ENCODE measurements around the gene BCS1L.
A peak's percentile ranks its signal among the peaks of the same experiment; 100 is the strongest.
"Not testable (repeated sequence)": the region's sequence is repeated elsewhere in the genome, so short reads cannot be mapped to it uniquely, and the experiment has no call there.

BCS1L gene

DNA sequence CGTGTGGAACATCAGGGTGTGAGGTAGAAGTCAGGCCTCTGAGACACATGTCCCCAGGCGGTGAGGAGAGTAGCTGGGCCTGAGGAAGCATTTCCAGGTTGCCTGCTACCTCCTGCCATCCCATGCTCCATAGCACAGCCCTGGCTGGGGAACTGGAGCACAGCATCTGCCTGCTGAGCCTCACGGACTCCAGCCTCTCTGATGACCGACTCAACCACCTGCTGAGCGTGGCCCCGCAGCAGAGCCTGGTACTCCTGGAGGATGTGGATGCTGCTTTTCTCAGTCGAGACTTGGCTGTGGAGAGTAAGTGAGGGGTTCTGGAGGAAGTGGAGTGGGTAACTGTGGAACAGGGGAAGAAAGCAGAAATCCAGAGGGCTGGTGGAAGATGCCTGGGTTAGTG lies 2.9 kb downstream of the BCS1L start:
- Histone ChIP-seq H3K27me3 (replicated peaks; ENCODE audit: control insufficient read depth, insufficient read depth, low read length) (no peaks in the 10 kb centered on the region), H3K4me3 (ENCODE audit: low read length) (no peak overlapping the region), H3K9ac (ENCODE audit: low read length) (no peak overlapping the region), H3K9me3 (ENCODE audit: control insufficient read depth, low read length) (no peaks in the 10 kb centered on the region), H3K36me3 (ENCODE audit: control insufficient read depth, insufficient read depth, low read length, severe bottlenecking) (peaks cover 55% of the 10 kb centered on the region), H3K4me1 (ENCODE audit: control insufficient read depth, insufficient read depth, low read length) (peaks cover 11% of the 10 kb centered on the region)
- DNase-seq (ENCODE audit: low read depth): no peak

DNA sequence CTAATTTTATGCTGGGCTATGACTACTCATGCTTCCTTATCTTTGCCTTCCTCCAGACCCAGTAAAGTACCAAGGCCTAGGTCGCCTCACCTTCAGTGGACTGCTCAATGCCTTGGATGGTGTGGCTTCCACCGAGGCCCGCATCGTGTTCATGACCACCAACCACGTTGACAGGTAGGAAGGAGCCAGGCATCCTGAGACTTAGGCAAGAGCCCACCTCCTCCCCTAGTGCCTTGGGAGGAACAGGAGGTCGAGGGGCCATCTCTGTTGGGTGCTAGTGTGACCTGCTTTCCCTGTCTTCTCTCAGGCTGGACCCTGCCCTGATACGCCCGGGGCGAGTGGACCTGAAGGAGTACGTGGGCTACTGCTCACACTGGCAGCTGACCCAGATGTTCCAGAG lies 3.3 kb downstream of the BCS1L start:
- no peak overlapping the region for H3K9ac ChIP-seq (ENCODE audit: low read length)
- H3K4me1 ChIP-seq (ENCODE audit: control insufficient read depth, insufficient read depth, low read length): peaks cover 11% of the 10 kb centered on the region
- H3K36me3 ChIP-seq (ENCODE audit: control insufficient read depth, insufficient read depth, low read length, severe bottlenecking): peaks cover 60% of the 10 kb centered on the region
- no peak overlapping the region for H3K4me3 ChIP-seq (ENCODE audit: low read length)
- H3K9me3 ChIP-seq (ENCODE audit: control insufficient read depth, low read length): no peaks in the 10 kb centered on the region
- H3K27me3 ChIP-seq (replicated peaks; ENCODE audit: control insufficient read depth, insufficient read depth, low read length): no peaks in the 10 kb centered on the region
- DNase-seq (ENCODE audit: low read depth): no peak

- DNase-seq (ENCODE audit: low read depth): no peak
- Histone ChIP-seq H3K36me3 (ENCODE audit: control insufficient read depth, insufficient read depth, low read length, severe bottlenecking) (peaks cover 63% of the 10 kb centered on the region), H3K27me3 (replicated peaks; ENCODE audit: control insufficient read depth, insufficient read depth, low read length) (no peaks in the 10 kb centered on the region), H3K9me3 (ENCODE audit: control insufficient read depth, low read length) (no peaks in the 10 kb centered on the region), H3K9ac (ENCODE audit: low read length) (no peak overlapping the region), H3K4me1 (ENCODE audit: control insufficient read depth, insufficient read depth, low read length) (peaks cover 6% of the 10 kb centered on the region), H3K4me3 (ENCODE audit: low read length) (no peak overlapping the region)
Measured at GRCh38 chr2:218663901-218664300, 4.4 kb downstream of the BCS1L start.

GRCh38 chr2:218664653-218665052 lies 5.2 kb downstream of the BCS1L start:
- Histone ChIP-seq H3K4me3 (ENCODE audit: low read length) (no peak overlapping the region), H3K9me3 (ENCODE audit: control insufficient read depth, low read length) (no peaks in the 10 kb centered on the region), H3K27me3 (replicated peaks; ENCODE audit: control insufficient read depth, insufficient read depth, low read length) (no peaks in the 10 kb centered on the region), H3K9ac (ENCODE audit: low read length) (no peak overlapping the region), H3K36me3 (ENCODE audit: control insufficient read depth, insufficient read depth, low read length, severe bottlenecking) (peaks cover 63% of the 10 kb centered on the region), H3K4me1 (ENCODE audit: control insufficient read depth, insufficient read depth, low read length) (peaks cover 6% of the 10 kb centered on the region)
- DNase-seq (ENCODE audit: low read depth): no peak

DNA sequence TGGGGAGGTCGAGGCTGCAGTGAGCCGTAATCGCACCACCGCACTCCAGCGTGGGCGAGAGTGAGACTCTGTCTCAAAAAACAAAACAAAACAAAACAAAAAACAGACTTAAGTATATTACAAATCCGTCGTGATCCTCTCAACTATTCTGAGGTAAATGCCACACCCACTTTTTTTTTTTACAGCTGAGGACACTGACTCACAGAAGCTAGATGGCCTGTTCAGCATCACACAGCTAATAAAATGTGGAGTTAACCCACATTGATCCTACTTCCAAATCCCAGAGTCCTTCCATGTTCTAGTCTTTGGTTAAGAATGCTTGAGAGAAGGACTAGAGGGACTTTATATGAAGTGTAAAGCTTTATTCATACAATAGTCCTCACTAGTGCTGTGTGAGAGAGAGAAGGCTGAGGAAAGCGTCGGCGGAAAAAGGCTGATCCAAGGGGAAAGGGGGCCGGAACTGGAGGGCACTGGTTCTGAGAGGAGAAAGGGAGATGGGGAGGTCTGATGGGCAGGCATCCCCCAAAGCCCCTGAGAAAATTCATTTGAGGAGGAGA lies 11.7 kb downstream of the BCS1L start:
- Histone ChIP-seq H3K27me3 (replicated peaks; ENCODE audit: control insufficient read depth, insufficient read depth, low read length) (no peaks in the 10 kb centered on the region), H3K9me3 (ENCODE audit: control insufficient read depth, low read length) (no peaks in the 10 kb centered on the region), H3K4me1 (ENCODE audit: control insufficient read depth, insufficient read depth, low read length) (peaks cover 13% of the 10 kb centered on the region), H3K9ac (ENCODE audit: low read length) (peak overlapping the region; percentile 96), H3K4me3 (ENCODE audit: low read length) (peak overlapping the region; percentile 97), H3K36me3 (ENCODE audit: control insufficient read depth, insufficient read depth, low read length, severe bottlenecking) (peaks cover 22% of the 10 kb centered on the region)
- peak; percentile 36 for DNase-seq (ENCODE audit: low read depth)

DNA sequence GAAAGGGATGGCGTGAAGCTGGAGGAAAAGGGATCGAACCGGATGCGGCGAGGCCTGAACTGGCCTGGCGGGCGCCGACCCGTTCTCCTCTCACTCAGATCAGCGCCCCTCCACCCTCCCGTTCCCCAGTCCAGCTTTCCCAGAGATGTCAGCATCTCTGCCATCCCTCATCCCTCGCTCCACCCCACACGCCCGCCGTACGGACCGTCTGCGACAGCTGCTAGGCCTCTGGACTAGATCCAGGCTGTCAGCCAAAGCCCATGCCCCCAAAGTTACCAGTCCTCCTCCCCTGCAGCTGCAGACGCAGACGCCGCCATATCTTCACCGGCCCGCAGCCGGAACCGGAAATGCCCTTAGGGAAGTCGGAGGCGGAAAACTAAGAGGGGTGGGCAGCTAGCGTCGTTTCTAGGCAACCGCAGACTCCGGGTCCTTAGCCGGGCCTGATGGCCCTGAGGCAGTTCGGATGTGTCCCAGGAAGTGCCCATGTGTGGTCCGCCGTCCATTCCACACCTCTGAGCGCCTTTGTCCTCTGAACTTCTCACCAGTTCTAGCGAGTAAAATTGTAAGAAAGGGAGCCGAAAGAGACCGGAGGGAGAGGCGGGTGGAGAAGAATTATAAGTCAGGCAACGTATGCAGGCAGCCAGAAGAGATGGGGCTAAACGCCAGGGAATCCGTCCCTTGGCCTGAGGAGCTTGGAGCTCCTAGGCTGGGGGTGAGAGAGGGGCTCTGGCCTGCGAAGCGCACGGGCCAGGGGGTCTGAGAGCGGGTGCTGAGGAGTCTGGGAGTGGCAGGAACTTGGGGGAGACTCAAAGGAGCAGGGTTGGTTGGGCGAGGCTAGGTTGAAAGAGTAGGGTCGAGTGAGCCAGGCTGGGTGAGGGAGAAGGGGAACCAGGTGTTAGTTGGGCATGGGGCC lies 12.4 kb downstream of the BCS1L start, which contains the start of the genes RNF25 and STK36:
RNF25 (minus strand) TSS at position 349 of the 913 bp plus-strand sequence; CDS start at position 317, 32 bp downstream.
STK36 (plus strand) TSS at position 433 of the 913 bp plus-strand sequence. CDS start 744 bp downstream, outside the sequence.
- Histone ChIP-seq H3K36me3 (ENCODE audit: control insufficient read depth, insufficient read depth, low read length, severe bottlenecking) (peaks cover 18% of the 10 kb centered on the region), H3K4me3 (ENCODE audit: low read length) (peak within 1 kb of the TSS; percentile 97), H3K9ac (ENCODE audit: low read length) (peak within 1 kb of the TSS; percentile 96), H3K27me3 (replicated peaks; ENCODE audit: control insufficient read depth, insufficient read depth, low read length) (no peaks in the 10 kb centered on the region), H3K4me1 (ENCODE audit: control insufficient read depth, insufficient read depth, low read length) (peaks cover 13% of the 10 kb centered on the region), H3K9me3 (ENCODE audit: control insufficient read depth, low read length) (no peaks in the 10 kb centered on the region)
- peak; percentile 97 for DNase-seq (ENCODE audit: low read depth)

DNA sequence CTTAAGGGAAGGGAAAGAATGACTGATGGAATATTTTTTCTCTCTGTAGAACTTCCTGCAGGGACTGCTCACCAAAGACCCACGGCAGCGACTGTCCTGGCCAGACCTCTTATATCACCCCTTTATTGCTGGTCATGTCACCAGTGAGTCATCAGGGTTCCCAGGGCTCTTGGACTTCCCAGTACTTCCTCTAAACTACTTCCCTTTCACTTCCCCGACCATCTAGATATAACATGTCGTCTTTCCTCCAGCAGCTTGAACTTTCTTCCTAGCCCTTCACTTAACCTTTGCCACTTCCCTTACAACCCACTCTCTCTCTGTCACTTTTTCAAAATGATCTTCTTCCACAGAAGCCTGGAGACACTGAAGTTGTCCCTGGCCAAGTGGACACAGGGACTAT lies 19.6 kb downstream of the BCS1L start:
- DNase-seq (ENCODE audit: low read depth): no peak
- Histone ChIP-seq H3K27me3 (replicated peaks; ENCODE audit: control insufficient read depth, insufficient read depth, low read length) (no peaks in the 10 kb centered on the region), H3K9me3 (ENCODE audit: control insufficient read depth, low read length) (no peaks in the 10 kb centered on the region), H3K4me3 (ENCODE audit: low read length) (no peak overlapping the region), H3K4me1 (ENCODE audit: control insufficient read depth, insufficient read depth, low read length) (no peaks in the 10 kb centered on the region), H3K9ac (ENCODE audit: low read length) (no peak overlapping the region), H3K36me3 (ENCODE audit: control insufficient read depth, insufficient read depth, low read length, severe bottlenecking) (peaks cover 47% of the 10 kb centered on the region)

GRCh38 chr2:218680061-218680460 lies 20.6 kb downstream of the BCS1L start:
- no peaks in the 10 kb centered on the region for H3K27me3 ChIP-seq (replicated peaks; ENCODE audit: control insufficient read depth, insufficient read depth, low read length)
- DNase-seq (ENCODE audit: low read depth): no peak
- H3K36me3 ChIP-seq (ENCODE audit: control insufficient read depth, insufficient read depth, low read length, severe bottlenecking): peaks cover 51% of the 10 kb centered on the region
- H3K4me1 ChIP-seq (ENCODE audit: control insufficient read depth, insufficient read depth, low read length): no peaks in the 10 kb centered on the region
- H3K4me3 ChIP-seq (ENCODE audit: low read length): no peak overlapping the region
- no peaks in the 10 kb centered on the region for H3K9me3 ChIP-seq (ENCODE audit: control insufficient read depth, low read length)
- no peak overlapping the region for H3K9ac ChIP-seq (ENCODE audit: low read length)

- not testable (repeated sequence) for H3K4me3 ChIP-seq (ENCODE audit: low read length); H3K9me3 ChIP-seq (ENCODE audit: control insufficient read depth, low read length); H3K9ac ChIP-seq (ENCODE audit: low read length); H3K27me3 ChIP-seq (replicated peaks; ENCODE audit: control insufficient read depth, insufficient read depth, low read length)
- Histone ChIP-seq H3K36me3 (ENCODE audit: control insufficient read depth, insufficient read depth, low read length, severe bottlenecking) (peaks cover 38% of the 10 kb centered on the region), H3K4me1 (ENCODE audit: control insufficient read depth, insufficient read depth, low read length) (peaks cover 15% of the 10 kb centered on the region)
- DNase-seq (ENCODE audit: low read depth): peak; percentile 91
Measured at GRCh38 chr2:218687400-218688060, 28.0 kb downstream of the BCS1L start.

DNA sequence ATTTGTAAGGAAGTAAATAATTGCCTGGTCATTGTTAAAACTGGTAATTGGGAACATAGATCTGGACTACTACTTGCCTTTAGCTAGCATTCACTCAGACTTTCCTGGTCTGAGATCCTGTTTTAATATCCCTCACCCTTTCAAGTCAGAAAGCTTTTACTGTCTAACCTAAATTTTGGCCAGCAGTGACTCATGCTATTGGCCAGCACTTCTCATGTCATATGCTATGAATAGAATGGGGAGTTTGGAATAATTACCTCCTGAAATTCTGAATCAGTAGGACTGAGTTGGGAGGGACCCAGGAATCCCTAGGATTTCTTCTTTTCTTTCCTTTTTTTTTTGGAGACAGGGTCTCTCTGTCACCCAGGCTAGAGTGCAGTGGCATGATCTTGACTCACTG lies 31.8 kb downstream of the BCS1L start:
- Histone ChIP-seq H3K9me3 (ENCODE audit: control insufficient read depth, low read length) (no peaks in the 10 kb centered on the region), H3K9ac (ENCODE audit: low read length) (peak overlapping the region; percentile 28), H3K27me3 (replicated peaks; ENCODE audit: control insufficient read depth, insufficient read depth, low read length) (no peaks in the 10 kb centered on the region), H3K4me3 (ENCODE audit: low read length) (no peak overlapping the region), H3K36me3 (ENCODE audit: control insufficient read depth, insufficient read depth, low read length, severe bottlenecking) (peaks cover 46% of the 10 kb centered on the region), H3K4me1 (ENCODE audit: control insufficient read depth, insufficient read depth, low read length) (peaks cover 28% of the 10 kb centered on the region)
- peak; percentile 47 for DNase-seq (ENCODE audit: low read depth)

All from adipocyte (in vitro differentiated cells).